GM12878 (cell line): ENCODE results near the gene GNA15.

Source experiments
- BHLHE40 ChIP-seq, 2 experiments: fragments of 450-650 bp in 1 of 2; IDR thresholded peaks; 2 replicates each; pipeline ENCODE4 v1.6.1; 2011 to 2017; ENCODE audit warnings: low read depth in 2 of 2, borderline replicate concordance in 1 of 2, improper control_type of control experiment in 1 of 2, low read length in 1 of 2, mild to moderate bottlenecking in 1 of 2
- BMI1 ChIP-seq: fragments of 450-650 bp; IDR thresholded peaks from 2 replicates; pipeline ENCODE4 v1.6.1; 2016; ENCODE audit warnings: mild to moderate bottlenecking, moderate library complexity, borderline replicate concordance
- GABPA ChIP-seq: IDR thresholded peaks from 2 replicates; pipeline ENCODE4 v1.6.1; 2014; ENCODE audit warnings: antibody characterized with exemption, low read depth, mild to moderate bottlenecking, inconsistent platforms
- JUNB ChIP-seq: IDR thresholded peaks from 2 replicates; pipeline ENCODE4 v1.6.1; 2016; ENCODE audit warnings: antibody characterized with exemption, mild to moderate bottlenecking
- PAX5 ChIP-seq: IDR thresholded peaks from 2 replicates; pipeline ENCODE4 v1.6.1; 2011; ENCODE audit warnings: low read depth, low read length, borderline replicate concordance
- PBX3 ChIP-seq: IDR thresholded peaks from 2 replicates; pipeline ENCODE4 v1.6.1; 2011; ENCODE audit warnings: mild to moderate bottlenecking, low read depth, low read length, moderate library complexity; ENCODE audit not compliant: insufficient replicate concordance
- POLR2A ChIP-seq: IDR thresholded peaks from 2 replicates; pipeline ENCODE4 v1.6.1; 2011; ENCODE audit warnings: low read depth, mild to moderate bottlenecking, low read length
- RAD21 ChIP-seq: IDR thresholded peaks from 2 replicates; pipeline ENCODE4 v1.6.1; 2011; ENCODE audit warnings: mild to moderate bottlenecking, low read depth, low read length, moderate library complexity; ENCODE audit not compliant: insufficient read depth
- RAD51 ChIP-seq: fragments of 450-650 bp; IDR thresholded peaks from 2 replicates; pipeline ENCODE4 v1.6.1; 2016; ENCODE audit warnings: moderate library complexity, mild to moderate bottlenecking, inconsistent platforms
- RBBP5 ChIP-seq: fragments of 200-600 bp; sonication (generic); conservative IDR thresholded peaks from 2 replicates; pipeline ENCODE4 v1.6.1; 2016
- SRF ChIP-seq, 2 experiments: IDR thresholded peaks; 2 replicates each; pipeline ENCODE4 v1.6.1; 2011; ENCODE audit warnings: low read depth in 2 of 2, low read length in 2 of 2, mild to moderate bottlenecking in 1 of 2, moderate library complexity in 1 of 2
- SUPT20H ChIP-seq: IDR thresholded peaks from 2 replicates; pipeline ENCODE4 v1.6.1; 2011; ENCODE audit warnings: low read depth, mild to moderate bottlenecking, low read length, moderate library complexity, borderline replicate concordance; ENCODE audit not compliant: control insufficient read depth
- TF ChIP-seq, protein P1 (sequence below): IDR thresholded peaks from 2 replicates; pipeline ENCODE4 v1.6.1; 2012; ENCODE audit warnings: low read length, inconsistent platforms
- TF ChIP-seq, protein P2 (sequence below), 3 experiments: IDR thresholded peaks in 2 of 3; conservative IDR thresholded peaks in 1 of 3; 2 replicates each; pipeline ENCODE4 v1.5.1; 2011; ENCODE audit warnings: low read depth in 3 of 3, low read length in 3 of 3, mild to moderate bottlenecking in 3 of 3, control low read depth in 2 of 3, moderate library complexity in 2 of 3, inconsistent platforms in 1 of 3, mixed read lengths in 1 of 3; ENCODE audit not compliant: control insufficient read depth in 2 of 3, insufficient read depth in 1 of 3; ENCODE audit errors: extremely low read depth in 1 of 3

DNA sequence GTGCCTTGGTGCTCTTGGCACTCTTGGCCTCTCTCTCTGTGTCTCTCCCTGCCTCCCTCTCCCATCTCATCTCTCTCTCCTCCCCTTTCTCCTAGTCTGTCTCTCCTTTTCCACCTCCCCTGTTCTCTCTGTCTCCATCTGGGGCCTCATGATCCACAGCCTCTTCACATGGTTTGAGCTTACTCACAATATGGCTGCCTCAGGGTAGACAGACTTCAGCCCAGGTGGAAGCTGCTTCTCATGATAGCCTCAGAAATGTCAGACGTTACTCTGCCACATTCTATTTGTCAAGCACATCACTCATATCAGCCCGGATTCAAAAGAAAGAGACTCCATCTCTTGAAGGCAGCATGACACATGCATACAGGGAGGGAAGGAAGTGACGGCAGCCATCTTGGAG is 24.4 kb downstream of the GNA15 start:
- no peak for TF ChIP-seq POLR2A
- TF ChIP-seq PBX3 = no peak
- TF ChIP-seq, protein P1, sequence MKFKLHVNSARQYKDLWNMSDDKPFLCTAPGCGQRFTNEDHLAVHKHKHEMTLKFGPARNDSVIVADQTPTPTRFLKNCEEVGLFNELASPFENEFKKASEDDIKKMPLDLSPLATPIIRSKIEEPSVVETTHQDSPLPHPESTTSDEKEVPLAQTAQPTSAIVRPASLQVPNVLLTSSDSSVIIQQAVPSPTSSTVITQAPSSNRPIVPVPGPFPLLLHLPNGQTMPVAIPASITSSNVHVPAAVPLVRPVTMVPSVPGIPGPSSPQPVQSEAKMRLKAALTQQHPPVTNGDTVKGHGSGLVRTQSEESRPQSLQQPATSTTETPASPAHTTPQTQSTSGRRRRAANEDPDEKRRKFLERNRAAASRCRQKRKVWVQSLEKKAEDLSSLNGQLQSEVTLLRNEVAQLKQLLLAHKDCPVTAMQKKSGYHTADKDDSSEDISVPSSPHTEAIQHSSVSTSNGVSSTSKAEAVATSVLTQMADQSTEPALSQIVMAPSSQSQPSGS = no peak
- TF ChIP-seq BHLHE40 (IDR thresholded peaks at IDR 0.05; ENCODE audit: borderline replicate concordance in 1 of 2, low read depth in 2 of 2, low read length in 1 of 2) = no peak
- TF ChIP-seq, protein P2, sequence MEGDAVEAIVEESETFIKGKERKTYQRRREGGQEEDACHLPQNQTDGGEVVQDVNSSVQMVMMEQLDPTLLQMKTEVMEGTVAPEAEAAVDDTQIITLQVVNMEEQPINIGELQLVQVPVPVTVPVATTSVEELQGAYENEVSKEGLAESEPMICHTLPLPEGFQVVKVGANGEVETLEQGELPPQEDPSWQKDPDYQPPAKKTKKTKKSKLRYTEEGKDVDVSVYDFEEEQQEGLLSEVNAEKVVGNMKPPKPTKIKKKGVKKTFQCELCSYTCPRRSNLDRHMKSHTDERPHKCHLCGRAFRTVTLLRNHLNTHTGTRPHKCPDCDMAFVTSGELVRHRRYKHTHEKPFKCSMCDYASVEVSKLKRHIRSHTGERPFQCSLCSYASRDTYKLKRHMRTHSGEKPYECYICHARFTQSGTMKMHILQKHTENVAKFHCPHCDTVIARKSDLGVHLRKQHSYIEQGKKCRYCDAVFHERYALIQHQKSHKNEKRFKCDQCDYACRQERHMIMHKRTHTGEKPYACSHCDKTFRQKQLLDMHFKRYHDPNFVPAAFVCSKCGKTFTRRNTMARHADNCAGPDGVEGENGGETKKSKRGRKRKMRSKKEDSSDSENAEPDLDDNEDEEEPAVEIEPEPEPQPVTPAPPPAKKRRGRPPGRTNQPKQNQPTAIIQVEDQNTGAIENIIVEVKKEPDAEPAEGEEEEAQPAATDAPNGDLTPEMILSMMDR (IDR thresholded peaks at IDR 0.05 in 2 of 3, conservative IDR thresholded peaks at IDR 0.05 in 1 of 3; ENCODE audit: control insufficient read depth in 2 of 3, extremely low read depth in 1 of 3, insufficient read depth in 1 of 3, low read depth in 3 of 3, low read length in 3 of 3) = no peak
- no peak for TF ChIP-seq PAX5
- no peak for TF ChIP-seq RBBP5
- no peak for TF ChIP-seq RAD51
- TF ChIP-seq SRF (IDR thresholded peaks at IDR 0.05; ENCODE audit: low read depth in 2 of 2, low read length in 2 of 2) = no peak
- TF ChIP-seq JUNB = no peak
- TF ChIP-seq BMI1 = no peak
- TF ChIP-seq RAD21 = no peak
- no peak for TF ChIP-seq GABPA
- no peak for TF ChIP-seq SUPT20H
